Non-pigmented ciliary epithelial cell (primary cell): ENCODE results near the gene FAF1.
"Not testable (repeated sequence)": the region's sequence is repeated elsewhere in the genome, so short reads cannot be mapped to it uniquely, and the experiment has no call there.

Experiments used
- DNase-seq: peaks from one replicate; pipeline ENCODE4 v3.0.0-alpha.2; 2010; ENCODE audit warnings: low read depth

Gene FAF1

DNA sequence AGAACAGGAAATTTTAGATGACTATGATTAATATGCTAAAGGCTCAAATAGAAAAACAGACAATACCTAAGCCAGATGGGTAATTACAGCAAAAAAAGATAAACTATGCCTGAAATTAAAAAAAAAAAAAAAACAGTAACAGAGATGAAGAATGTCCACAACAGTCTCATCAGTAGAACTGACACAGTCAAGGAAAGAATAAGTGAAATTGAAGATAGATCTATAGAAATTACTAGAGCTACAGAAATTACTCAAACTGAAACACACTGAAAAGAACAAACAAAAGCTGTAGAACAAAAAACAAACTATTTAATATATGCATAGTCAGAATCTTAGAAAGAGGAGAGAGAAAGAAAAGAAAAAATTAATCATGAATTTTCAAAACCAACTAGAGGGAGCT, 112.8 kb downstream of the FAF1 start:
- no peak for DNase-seq

DNA sequence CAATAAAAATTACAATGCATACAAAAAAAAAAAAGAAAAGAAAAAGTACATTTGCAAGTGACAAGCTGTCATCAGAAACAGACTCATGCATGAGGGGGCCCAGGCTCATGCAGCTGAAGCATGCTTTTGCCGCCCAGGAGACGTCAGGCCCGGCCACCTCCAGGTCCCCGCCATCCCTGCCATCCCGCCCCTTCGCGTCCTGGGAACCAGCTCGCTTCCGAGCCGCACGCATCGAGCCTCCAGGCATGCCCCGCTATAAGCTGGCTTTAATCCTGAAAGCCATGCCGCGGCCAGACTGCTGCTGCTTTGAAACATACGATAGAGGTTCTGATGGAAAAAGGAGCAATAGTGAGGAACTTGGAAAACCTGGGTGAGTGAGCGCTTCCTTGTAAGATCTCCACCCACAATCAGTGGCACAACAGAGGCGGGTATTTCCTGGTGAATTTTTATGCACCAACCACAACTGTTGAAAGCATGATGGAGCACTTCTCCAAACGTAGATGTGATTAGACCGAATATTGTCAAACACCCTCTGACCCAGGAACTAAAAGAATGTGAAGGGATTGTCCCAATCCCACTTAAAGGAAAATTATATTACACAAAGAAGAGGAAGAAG, 113.7 kb downstream of the FAF1 start:
- no peak for DNase-seq

DNA sequence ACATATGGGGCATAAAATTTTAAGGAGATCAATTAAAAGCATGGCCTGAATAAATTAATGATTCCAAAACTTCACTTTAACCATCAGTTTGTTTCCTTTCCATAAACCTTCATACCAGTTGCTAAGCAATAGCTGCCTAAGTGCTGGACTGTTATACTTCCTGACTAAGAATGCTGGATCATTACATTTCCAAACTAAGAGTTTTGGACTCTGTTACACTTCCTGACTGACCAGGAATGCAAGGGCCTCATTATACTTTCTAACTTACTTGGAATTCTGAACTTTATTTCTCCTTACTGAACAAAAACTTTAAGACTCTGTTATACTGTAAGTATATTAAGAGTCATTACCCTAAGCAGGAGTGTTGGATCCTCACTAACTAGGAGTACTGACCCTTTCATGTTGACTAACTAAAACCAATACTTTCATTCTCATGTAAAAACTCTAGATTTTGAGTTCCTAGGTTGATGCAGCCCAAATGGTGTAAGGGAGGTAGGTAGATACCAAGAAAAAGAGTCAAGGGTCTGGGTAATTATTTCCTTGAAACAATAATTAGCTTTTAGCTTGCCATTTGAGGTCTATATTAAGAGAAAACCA, 118.2 kb downstream of the FAF1 start:
- peak; percentile 1 for DNase-seq

DNA sequence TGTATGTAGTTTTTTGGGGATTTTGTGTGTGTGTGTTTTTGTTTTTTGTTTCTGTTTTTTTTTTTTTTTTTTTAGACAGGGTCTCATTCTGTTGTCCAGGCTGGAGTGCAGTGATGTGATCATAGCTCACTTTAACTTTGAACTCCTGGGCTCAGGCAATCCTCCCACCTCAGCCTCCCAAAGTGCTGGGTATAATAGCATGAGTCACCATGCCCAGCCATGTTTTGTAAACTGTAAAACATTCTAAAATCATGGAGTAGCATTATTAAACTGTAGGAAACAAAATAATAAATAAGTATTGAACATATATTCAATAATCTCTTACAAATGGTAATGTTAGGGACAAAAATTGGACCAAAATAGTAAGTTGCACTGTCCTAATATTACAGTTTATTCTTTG, 124.0 kb downstream of the FAF1 start:
- no peak for DNase-seq

DNA sequence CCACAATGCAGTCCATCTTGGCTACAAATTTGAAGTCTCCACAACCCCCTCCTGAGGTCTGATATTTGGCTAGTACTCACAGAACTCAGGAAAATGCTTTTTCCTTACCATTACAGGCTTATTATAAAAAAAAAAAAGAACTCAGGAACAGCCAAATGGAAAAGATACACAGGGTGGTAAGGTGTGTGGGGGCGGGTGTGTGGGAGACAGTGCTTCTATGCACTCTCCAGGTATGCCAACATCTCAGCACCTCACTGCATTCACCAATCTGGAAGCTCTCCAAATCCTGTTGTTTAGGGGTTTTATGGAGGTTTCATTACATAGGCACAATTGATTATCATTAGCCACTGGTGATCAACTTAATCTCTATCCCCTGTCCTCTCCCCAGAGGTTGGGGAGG, 126.9 kb downstream of the FAF1 start:
- DNase-seq, result no peak

DNA sequence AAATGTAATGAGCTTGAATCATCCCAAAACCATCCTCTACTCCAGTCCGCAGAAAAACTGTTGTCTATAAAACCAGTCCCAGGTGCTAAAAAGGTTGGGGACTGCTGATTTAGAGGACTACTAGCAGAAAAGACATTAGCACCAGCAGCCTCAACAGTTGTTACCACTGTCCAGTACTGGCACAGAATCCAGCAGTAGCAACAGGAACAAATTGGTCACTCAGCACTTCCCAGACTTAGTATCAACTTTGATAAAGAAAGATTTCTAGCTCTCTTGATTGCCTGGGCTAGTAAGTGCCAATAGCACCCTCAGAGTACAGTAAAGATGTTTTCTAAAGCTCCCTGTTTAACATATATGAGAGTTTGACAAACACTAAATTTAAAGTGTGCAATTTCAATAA, 127.9 kb downstream of the FAF1 start:
- DNase-seq, result no peak

DNA sequence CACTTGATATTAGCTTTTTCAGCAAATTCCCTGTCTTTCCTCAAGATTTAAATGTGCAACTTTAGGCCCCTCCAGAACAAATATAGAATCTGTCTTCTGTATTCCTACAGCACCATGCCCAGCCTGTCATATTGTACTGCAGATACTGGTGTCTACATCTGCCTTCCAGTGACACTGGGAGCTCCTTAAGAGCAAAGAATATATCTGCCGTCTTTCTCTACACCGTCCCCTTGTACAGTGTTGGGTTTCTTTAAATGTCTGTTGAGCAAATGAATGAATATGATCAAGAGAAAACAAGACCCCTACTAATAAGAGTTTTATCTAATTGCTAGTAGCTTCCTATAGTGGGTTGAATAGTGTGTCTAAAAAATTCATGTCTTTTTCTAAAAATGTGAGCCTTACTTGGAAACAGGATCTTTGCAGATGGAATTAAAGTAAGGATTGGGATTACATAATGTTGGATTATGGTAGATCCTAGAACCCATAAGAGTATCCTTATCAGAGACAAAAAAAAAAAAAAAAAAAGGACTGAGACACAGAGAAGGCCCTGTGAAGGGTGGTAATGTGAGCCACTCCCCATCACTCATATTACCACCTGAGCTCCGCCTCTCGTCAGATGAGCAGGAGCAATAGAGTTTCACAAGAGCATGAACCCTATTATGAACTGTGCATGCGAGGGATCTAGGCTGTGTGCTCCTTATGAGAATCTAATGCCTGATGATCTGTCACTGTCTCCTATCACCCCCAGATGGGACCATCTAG, 128.6 kb downstream of the FAF1 start:
- no peak for DNase-seq

DNA sequence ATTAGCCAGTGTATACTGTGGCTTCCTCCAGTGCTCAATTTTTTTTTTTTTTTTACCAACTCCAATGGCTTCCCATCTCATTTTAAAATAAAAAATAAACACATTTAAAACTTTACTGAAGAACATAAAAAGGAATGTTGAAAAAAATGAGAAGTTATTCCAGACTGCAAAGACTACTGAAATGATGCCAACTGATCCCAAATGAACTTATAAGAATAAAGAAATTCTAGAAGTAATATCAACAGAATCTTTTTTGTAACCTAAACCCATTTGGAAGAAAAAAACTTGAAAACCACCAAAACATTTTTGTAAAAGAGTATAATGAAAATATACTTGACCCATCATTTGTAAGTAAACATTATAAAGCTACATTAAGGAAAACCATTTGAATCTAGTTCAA, 129.4 kb downstream of the FAF1 start:
- no peak for DNase-seq

DNA sequence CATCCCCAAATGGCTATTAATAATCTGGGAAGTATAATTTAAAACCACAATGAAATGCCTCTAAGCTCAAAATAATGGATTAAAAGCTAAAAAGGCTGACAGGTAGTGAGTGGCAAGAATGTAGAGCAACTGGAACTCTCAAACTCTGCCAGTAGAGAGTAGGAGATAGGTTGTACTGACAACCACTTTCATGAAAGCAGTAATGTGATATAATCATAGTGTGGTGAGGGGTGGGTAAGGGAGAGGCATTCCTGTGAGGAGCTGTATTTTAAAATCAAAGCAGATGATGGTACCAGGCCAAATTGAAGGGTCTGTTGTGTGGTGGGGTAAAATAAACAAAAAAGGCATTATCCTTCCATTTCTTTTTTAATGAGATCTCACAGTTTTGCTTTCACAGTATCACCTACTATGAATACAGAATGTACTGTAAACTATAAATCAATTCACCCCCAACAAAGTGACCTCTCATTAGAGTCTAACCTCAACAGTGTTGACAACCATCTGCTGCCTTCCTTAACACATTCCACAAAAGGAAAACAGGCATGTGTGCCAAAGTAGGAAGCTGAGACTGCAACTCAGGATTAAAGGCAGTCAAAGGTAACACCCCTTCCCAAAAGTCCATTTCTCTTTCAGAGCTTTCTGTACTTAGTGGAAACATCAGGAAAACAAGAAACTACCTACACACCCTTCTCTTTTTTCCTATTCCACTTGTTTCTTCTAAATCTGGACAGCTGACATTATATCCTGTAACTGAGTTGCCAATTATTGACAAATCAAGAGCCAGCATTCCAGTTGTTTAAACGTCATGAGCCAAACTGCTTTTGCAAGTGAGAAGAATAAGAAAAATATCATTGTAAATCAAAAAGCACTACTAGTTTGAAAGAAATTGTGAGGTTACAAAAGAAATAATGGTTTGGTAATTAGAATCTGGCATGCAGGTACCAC, 130.8 kb downstream of the FAF1 start:
- no peak for DNase-seq

DNA sequence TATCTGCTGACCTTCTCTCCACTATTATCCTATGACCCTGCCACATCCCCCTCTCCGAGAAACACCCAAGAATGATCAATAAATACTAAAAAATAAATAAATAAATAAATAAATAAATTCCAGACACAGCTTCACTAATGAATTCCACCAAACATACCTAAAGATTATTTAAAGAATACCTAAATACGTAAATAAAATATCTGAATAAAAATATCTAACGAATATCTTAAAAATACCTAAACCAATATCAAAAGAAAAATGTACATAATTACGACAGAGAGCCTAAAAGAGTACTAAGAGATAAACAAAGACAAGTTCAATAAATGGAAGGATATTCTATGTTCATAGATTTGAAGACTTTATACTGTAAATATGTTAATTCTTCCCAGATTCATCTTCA, 132.5 kb downstream of the FAF1 start:
- DNase-seq, result no peak

DNA sequence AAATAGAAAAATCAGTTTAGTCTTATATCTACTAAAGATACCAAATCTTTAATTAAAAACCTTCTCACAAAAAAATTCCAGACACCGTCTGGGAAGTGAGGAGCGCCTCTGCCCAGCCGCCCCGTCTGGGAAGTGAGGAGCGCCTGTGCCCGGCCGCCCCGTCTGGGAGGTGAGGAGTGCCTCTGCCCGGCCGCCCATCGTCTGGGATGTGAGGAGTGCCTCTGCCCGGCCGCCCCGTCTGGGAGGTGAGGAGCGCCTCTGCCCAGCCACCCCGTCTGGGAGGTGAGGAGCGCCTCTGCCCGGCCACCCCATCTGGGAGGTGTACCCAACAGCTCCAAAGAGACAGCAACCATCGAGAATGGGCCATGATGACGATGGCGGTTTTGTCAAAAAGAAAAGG, 133.3 kb downstream of the FAF1 start:
- DNase-seq, result not testable (repeated sequence)

DNA sequence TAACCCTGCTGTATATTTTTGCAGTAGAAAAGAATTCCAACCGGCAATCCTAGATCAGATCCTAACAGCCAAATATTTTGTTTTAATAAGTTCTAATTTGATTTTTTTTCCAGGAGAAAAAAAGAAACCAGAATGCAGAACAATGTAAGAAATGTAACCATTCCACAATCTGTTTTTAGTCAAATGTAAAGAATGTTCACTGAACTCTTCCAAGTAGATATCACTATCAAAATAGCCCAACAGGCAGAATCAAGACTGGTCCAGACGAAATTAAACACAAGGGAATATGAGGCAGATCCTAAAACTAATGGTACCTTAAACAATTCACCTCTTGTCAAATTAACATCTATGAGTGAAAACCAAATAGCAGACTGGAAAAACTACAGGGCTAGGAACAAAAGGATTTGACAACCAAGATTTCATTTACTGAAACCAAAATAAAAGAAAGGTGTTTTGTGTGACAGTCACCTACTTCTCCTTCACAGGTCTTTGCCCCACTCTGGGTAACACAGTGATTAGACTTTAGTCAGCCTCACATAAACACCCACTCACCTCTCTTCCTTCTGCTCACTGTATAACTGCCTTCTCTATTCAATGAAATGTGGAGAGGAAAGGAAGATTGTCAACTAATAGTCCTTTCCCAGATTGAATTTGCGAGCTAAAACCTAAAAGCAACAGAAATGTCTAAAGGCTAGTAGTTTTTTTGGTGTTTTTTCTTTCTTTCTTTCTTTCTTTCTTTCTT, 137.9 kb downstream of the FAF1 start:
- peak; percentile 4 for DNase-seq

DNA sequence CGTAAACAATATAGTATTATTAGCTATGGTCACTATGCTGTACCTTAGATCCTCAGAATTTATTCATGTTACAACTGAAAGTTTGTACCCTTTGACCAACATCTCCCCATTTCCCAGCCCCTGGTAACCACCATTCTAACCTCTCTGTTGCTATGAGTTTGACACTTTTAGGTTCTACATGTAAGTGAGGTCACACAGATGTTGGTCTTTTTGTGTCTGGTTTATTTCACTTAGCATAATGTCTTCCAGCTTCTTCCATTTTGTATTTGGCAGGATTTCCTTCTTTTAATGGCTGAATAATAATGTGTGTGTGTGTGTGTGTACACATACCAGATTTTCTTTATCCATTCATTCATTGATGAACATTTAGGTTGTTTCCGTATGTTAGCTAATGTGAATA, 139.5 kb downstream of the FAF1 start:
- no peak for DNase-seq

DNA sequence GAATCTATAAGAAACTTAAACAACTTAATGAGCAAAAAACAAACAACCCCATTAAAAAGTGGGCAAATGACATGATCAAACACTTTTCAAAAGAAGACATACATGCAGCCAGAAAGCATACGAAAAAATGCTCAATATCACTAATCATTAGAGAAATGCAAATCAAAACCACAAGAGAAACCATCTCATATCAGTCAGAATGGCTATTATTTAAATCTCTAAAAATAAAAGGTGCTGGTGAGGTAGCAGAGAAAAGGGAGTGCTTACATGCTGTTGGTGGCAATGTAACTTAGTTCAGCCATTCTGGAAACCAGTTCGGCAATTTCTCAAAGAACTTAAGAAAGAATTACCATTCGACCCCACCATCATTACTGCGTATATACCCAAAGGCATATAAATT, 147.7 kb downstream of the FAF1 start:
- DNase-seq, result no peak

DNA sequence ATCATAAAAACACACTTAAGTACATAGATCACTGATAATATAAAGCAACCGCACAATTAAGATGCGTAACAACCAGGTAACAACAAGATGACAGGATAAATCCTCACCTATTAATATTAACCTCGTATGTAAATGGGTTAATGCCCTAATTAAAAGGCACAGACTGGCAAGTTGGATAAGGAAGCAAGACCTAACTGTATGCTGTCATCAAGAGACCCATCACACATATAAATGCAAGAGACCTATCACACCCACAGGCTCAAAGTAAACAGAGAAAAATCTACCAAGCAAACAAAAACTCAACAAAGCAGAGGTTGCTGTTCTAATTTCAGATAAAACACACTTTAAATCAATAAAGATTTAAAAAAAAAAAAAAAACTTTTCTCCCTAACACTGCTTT, 151.8 kb downstream of the FAF1 start:
- no peak for DNase-seq

DNA sequence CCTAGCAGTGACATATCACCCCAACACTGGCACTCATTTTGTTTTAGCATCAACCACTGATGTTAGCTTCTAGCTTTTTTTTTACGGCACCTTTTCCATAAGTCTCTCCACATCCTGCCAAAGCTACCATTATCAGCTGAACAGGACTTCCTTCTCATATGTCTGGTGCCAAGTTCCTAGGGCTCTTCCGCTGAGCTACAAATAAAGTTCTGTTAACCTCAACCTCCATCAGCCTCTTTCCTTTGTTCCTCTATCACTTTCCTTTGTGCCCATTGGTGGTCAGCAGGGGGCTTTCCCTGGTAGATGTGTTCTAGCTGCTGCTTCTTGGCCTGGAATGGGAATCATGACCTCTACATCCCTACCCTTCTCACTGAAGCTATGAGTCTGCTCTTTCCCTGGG, 163.8 kb downstream of the FAF1 start:
- DNase-seq, result no peak

DNA sequence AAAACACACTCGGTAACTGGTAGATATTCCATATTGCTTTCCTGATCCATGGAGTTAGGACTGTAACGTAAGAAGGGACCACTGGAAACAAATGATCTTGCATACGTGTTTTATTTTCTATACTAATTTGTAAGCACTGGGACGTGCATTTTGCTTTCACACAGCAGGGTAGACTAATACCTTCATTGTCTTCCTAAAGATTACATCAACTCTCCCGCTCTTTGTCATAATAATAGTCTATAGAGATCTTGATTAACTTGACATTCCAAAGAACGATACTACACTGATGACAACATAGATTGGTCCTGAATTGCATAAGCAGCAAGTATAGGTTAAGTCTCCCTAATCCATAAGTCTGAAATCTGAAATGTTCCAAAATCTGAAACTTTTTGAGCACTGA, 166.5 kb downstream of the FAF1 start:
- DNase-seq, result no peak

DNA sequence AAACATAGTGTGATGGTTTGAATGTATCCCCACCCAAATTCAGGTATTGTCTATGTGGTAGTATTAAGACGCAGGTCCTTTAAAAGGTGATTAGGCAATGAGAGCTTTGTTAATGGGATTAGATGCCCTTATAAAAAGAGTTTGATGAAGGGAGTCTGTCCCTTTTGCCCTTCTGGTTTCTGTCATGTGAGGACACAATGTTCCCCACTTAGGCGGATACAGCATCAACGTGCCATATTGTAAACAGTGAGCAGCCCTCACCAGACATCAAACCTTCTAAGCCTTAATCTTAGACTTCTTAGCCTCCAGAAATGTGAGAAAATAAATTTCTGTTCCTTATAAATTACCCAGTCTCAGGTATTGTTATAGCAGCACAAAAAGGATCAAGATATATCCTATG, 172.8 kb downstream of the FAF1 start:
- no peak for DNase-seq

DNA sequence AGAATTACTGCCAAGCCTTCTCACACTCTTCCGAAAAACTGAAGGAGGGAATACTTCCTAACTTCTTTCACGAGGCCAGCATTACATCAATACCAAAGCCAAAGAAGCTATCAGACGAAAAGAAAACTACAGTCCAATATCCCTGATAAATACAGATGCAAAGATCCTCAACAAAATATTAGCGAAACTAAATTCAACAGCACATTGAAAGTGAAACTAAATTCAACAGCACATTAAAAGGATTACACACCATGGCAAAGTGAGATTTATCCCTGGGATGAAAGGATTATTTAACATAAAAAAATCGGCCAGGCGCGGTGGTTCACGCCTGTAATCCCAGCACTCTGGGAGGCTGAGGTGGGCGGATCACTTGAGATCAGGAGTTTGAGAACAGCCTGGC, 176.8 kb downstream of the FAF1 start:
- no peak for DNase-seq

DNA sequence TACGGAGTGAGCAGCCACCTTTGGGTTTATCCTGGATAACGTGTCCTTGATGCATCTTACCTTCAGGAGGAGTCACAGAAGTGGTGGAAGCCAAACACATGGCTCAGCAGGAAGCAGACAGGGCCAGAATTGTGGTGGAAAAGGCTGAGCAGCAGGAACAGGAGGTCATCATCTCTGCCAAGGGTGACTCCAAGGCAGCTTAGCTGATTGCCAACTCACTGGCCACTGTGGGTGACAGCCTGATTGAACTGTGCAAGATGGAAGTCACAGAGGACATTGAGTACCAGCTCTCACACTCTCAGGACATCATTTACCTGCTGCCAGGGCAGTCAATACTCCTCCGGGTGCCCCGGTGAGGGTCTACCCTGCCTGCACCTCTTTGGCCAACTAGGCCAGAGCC, 179.3 kb downstream of the FAF1 start:
- DNase-seq, result no peak

DNA sequence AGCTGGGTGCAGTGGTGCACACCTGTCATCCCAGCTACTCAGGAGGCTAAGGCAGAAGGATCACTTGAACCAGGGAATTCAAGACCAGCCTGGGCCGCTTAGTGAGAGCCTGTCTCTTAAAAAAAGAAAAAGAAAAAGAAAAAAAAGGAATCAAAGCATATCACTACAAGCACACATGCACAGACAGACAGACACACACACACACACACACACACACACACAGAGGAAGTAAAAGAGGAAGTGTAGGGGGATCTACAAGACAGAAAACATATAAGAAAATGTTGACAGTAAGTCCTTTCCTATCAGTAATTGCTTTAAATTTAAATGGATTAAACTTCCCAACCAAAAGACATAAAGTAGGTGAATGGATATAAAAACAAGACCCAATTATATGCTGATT, 180.3 kb downstream of the FAF1 start:
- no peak for DNase-seq

DNA sequence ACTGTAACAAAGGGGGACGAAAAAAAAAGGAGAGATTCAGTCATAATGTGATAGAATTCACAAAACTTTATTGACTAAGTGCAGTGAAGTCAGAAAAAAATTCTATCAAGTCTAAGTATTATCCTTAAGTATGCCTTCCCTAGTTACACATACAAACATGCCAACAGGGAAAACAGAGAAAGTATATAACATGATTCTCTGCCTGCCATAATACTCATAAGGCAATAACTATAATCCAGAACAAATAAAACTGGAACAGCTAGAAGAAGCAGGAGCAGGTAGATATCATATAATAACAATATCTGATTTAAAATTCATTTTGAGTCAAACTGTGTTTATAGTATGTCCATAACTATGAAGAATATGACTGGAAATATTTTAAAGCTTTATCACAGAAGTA, 184.3 kb downstream of the FAF1 start:
- no peak for DNase-seq
